Caco-2 (cell line): ENCODE results near the gene ZNF358. TPM values are rescaled to one million over a fixed set of nuclear protein-coding genes. Genes with fewer than 3 reads are reported as not detected.
A peak's percentile ranks its signal among the peaks of the same experiment; 100 is the strongest.

ENCODE experiments used
- BruUV-seq: library from RNA; stranded (reverse); fragments of 400-500 nt; replicated peaks from 2 replicates; lab custom pipeline; 2021; lab: Mats Ljungman, UMichigan
- CTCF ChIA-PET: fragments of 300-600 bp; sonication (Branson Sonifier 250); formaldehyde crosslinking; loops from one replicate; lab custom pipeline; 2022; ENCODE audit warnings: antibody characterized with exemption; lab: Charles Lee
- POLR2A ChIA-PET: fragments of 300-600 bp; sonication (Branson Sonifier 250); formaldehyde crosslinking; loops from one replicate; lab custom pipeline; 2022; ENCODE audit warnings: antibody characterized with exemption; lab: Charles Lee
- DNase-seq, 2 experiments: peaks; one replicate each; pipeline versions ENCODE4 v3.0.0 to v3.0.0-alpha.2; 2020 to 2022
- H3K27me3 ChIP-seq: replicated peaks from 2 replicates; pipeline ENCODE4 v1.6.0; 2011; ENCODE audit warnings: low read length; ENCODE audit not compliant: control insufficient read depth, insufficient read depth
- H3K36me3 ChIP-seq: 2 replicates; pipeline ENCODE4 v1.5.1; 2011; ENCODE audit warnings: low read length; ENCODE audit not compliant: control insufficient read depth, insufficient read depth
- H3K4me1 ChIP-seq: fragments of 250-450 bp; sonication (Bioruptor Pico); 2 replicates; pipeline ENCODE4 v1.5.1; 2020; ENCODE audit warnings: mild to moderate bottlenecking
- H3K4me3 ChIP-seq: 2 replicates; pipeline ENCODE4 v1.5.1; 2011; ENCODE audit warnings: low read depth, mild to moderate bottlenecking, control low read depth, low read length
- H3K9me3 ChIP-seq: fragments of 250-450 bp; sonication (Bioruptor Pico); 2 replicates; pipeline ENCODE4 v1.5.1; 2020; ENCODE audit warnings: mild to moderate bottlenecking, moderate library complexity
- H3K27ac Mint-ChIP-seq: one replicate; pipeline ENCODE4 v1.8.0; 2022; ENCODE audit warnings: mixed read lengths; ENCODE audit not compliant: unreplicated experiment
- H3K27me3 Mint-ChIP-seq: one replicate; pipeline ENCODE4 v1.8.0; 2022; ENCODE audit warnings: mixed read lengths; ENCODE audit not compliant: insufficient read depth, unreplicated experiment
- H3K36me3 Mint-ChIP-seq: one replicate; pipeline ENCODE4 v1.8.0; 2022; ENCODE audit warnings: mild to moderate bottlenecking, mixed read lengths; ENCODE audit not compliant: insufficient read depth, unreplicated experiment
- H3K4me1 Mint-ChIP-seq: one replicate; pipeline ENCODE4 v1.8.0; 2022; ENCODE audit warnings: low read depth, mixed read lengths; ENCODE audit not compliant: unreplicated experiment
- H3K4me3 Mint-ChIP-seq: one replicate; pipeline ENCODE4 v1.8.0; 2022; ENCODE audit warnings: mild to moderate bottlenecking, moderate library complexity, mixed read lengths; ENCODE audit not compliant: unreplicated experiment
- H3K9me3 Mint-ChIP-seq: one replicate; pipeline ENCODE4 v1.8.0; 2022; ENCODE audit warnings: mixed read lengths; ENCODE audit not compliant: unreplicated experiment
- CTCF ChIP-seq, 2 experiments: fragments of 200-600 bp in 1 of 2; IDR thresholded peaks; 1 replicate in 1 of 2; 2 replicates in 1 of 2; pipeline versions ENCODE4 v1.5.1 to v1.8.0; 2011 to 2022; ENCODE audit warnings: antibody characterized with exemption in 1 of 2, control low read depth in 1 of 2, inconsistent platforms in 1 of 2, low read depth in 1 of 2, low read length in 1 of 2, mild to moderate bottlenecking in 1 of 2, moderate library complexity in 1 of 2; ENCODE audit not compliant: insufficient read depth in 1 of 2, severe bottlenecking in 1 of 2, unreplicated experiment in 1 of 2
- intact Hi-C: fragments of 100-400 bp; cut with micrococcal nuclease; formaldehyde crosslinking; loops from one replicate; pipeline ENCODE4 v1.10.0; 2022; ENCODE audit not compliant: unreplicated experiment
- total RNA-seq: library from RNA; stranded (reverse); gene quantifications from 2 replicates; pipeline ENCODE4 v1.2.3, GENCODE V29; 2022

ZNF358 gene
- total RNA-seq, 1 experiment from 2014 or later = 29.4 TPM

- Mint-ChIP-seq H3K9me3 (no peaks in the 10 kb centered on the region), H3K4me1 (no peaks in the 10 kb centered on the region), H3K36me3 (peaks cover 12% of the 10 kb centered on the region), H3K27ac (no peak overlapping the region), H3K4me3 (no peak overlapping the region), H3K27me3 (no peaks in the 10 kb centered on the region)
- Histone ChIP-seq H3K4me1 (no peaks in the 10 kb centered on the region), H3K27me3 (no peaks in the 10 kb centered on the region), H3K4me3 (no peak overlapping the region), H3K9me3 (no peaks in the 10 kb centered on the region), H3K36me3 (no peaks in the 10 kb centered on the region)
- no TSS peak for BruUV-seq
- POLR2A ChIA-PET = no interaction called here
- CTCF ChIA-PET = interaction anchor here (1.2 kb wide), 1 partner anchor 16 kb away, joined by 5 read pairs; no protein-coding TSS in a partner anchor
- intact Hi-C loops = no loop called here
- TF ChIP-seq CTCF (IDR thresholded peaks at IDR 0.05; ENCODE audit: insufficient read depth in 1 of 2, low read depth in 1 of 2, low read length in 1 of 2, severe bottlenecking in 1 of 2, unreplicated experiment in 1 of 2) = no peak
- DNase-seq = no peak
Observed at GRCh38 chr19:7552781-7553180, 36.9 kb downstream of the ZNF358 start.

- TF ChIP-seq CTCF (IDR thresholded peaks at IDR 0.05; ENCODE audit: insufficient read depth in 1 of 2, low read depth in 1 of 2, low read length in 1 of 2, severe bottlenecking in 1 of 2, unreplicated experiment in 1 of 2) = no peak
- no peak overlapping the region for H3K4me3 Mint-ChIP-seq
- H3K4me3 ChIP-seq = no peak overlapping the region
- no peaks in the 10 kb centered on the region for H3K4me1 ChIP-seq
- H3K36me3 Mint-ChIP-seq = peaks cover 12% of the 10 kb centered on the region
- ChIA-PET POLR2A (no interaction called here), CTCF (no interaction called here)
- no peak for DNase-seq
- no TSS peak for BruUV-seq
- no peak overlapping the region for H3K27ac Mint-ChIP-seq
- no peaks in the 10 kb centered on the region for H3K4me1 Mint-ChIP-seq
- H3K27me3 Mint-ChIP-seq = no peaks in the 10 kb centered on the region
- no peaks in the 10 kb centered on the region for H3K27me3 ChIP-seq
- no peaks in the 10 kb centered on the region for H3K36me3 ChIP-seq
- no peaks in the 10 kb centered on the region for H3K9me3 ChIP-seq
- intact Hi-C loops = no loop called here
- H3K9me3 Mint-ChIP-seq = no peaks in the 10 kb centered on the region
Observed at GRCh38 chr19:7554565-7554964, 38.7 kb downstream of the ZNF358 start.

GRCh38 chr19:7554990-7555864 lies 39.3 kb downstream of the ZNF358 start:
- no peak overlapping the region for H3K4me3 ChIP-seq
- ChIA-PET POLR2A (no interaction called here), CTCF (interaction anchor here (1.1 kb wide), 1 partner anchor 13 kb away, joined by 5 read pairs; no protein-coding TSS in a partner anchor)
- H3K27me3 ChIP-seq = no peaks in the 10 kb centered on the region
- no peaks in the 10 kb centered on the region for H3K9me3 ChIP-seq
- DNase-seq = peak in 1 of 2 experiments; percentile 26
- no peaks in the 10 kb centered on the region for H3K36me3 ChIP-seq
- no TSS peak for BruUV-seq
- TF ChIP-seq CTCF (IDR thresholded peaks at IDR 0.05; ENCODE audit: insufficient read depth in 1 of 2, low read depth in 1 of 2, low read length in 1 of 2, severe bottlenecking in 1 of 2, unreplicated experiment in 1 of 2) = no peak
- peaks cover 12% of the 10 kb centered on the region for H3K36me3 Mint-ChIP-seq
- H3K27ac Mint-ChIP-seq = no peak overlapping the region
- H3K4me1 ChIP-seq = no peaks in the 10 kb centered on the region
- intact Hi-C loops = no loop called here
- H3K9me3 Mint-ChIP-seq = no peaks in the 10 kb centered on the region
- H3K27me3 Mint-ChIP-seq = no peaks in the 10 kb centered on the region
- no peaks in the 10 kb centered on the region for H3K4me1 Mint-ChIP-seq
- no peak overlapping the region for H3K4me3 Mint-ChIP-seq
